NCI-H1092 (cell line): Measurements from ENCODE around the gene KMT2B.

Source experiments
- DNase-seq: peaks from one replicate; lab custom pipeline; 2025; lab: John Stamatoyannopoulos, UW

Gene KMT2B

DNA sequence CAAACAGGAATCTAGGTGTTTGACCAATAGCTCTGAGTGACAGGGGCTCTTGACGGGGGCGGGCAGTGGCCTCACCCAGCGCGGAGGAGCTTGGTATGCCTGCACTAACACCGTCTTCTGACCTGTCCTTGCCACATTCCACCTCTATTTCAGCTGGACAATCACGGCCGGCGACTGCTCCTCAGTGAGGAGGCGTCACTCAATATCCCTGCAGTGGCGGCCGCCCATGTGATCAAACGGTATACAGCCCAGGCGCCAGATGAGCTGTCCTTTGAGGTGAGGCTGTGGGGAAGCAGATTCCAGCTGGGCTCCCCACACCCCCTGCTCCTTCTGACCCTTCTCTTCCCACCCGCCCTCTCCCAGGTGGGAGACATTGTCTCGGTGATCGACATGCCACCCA, 62.3 kb downstream of the KMT2B start:
- no peak for DNase-seq

DNA sequence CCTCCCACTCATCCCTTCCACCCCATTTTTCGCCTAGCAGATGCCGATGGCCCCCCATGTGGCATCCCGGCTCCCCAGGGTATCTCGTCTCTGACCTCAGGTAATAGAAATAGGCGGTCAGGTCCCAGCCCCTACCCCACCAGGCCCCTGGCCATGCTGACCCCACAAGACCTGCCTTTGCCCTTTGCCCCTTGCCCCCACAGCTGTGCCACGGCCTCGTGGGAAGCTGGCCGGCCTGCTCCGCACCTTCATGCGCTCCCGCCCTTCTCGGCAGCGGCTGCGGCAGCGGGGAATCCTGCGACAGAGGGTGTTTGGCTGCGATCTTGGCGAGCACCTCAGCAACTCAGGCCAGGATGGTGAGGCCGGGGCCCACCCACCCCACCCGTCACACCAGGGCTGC, 62.9 kb downstream of the KMT2B start:
- DNase-seq = no peak

DNA sequence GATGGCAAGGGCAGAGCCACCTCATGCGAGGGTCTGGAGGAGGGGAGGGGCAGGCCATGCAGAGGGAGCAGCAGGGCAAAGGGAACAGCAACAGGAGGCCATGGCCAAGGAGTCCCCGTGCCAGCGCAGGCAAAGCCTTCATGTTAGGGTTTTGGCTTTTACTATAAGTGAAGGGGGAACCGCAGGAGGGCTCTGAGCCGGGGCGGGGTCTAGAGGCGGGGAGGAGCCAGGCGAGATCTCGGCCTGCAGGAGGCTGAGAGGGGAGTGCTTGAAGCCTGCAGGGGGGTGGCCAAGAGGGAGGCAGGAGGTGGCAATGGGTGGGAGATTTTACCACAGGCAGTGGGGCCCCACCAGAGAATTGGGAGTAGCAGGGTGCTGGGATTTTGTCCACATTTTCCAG, 63.8 kb downstream of the KMT2B start:
- DNase-seq = no peak

DNA sequence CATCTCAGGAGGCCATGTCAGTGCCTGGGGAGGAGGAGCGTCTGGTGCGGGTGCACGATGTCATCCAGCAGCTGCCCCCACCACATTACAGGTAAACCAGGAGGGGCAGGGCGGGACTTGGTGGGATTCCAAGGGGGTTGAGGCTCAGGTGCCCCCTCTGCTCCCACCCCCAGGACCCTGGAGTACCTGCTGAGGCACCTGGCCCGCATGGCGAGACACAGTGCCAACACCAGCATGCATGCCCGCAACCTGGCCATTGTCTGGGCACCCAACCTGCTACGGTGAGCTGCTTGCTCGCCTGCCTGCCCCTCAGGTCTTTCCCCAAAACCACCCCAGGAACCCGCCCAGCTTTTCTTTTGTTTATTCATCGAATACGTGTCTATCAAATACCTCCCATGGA, 64.8 kb downstream of the KMT2B start:
- no peak for DNase-seq

DNA sequence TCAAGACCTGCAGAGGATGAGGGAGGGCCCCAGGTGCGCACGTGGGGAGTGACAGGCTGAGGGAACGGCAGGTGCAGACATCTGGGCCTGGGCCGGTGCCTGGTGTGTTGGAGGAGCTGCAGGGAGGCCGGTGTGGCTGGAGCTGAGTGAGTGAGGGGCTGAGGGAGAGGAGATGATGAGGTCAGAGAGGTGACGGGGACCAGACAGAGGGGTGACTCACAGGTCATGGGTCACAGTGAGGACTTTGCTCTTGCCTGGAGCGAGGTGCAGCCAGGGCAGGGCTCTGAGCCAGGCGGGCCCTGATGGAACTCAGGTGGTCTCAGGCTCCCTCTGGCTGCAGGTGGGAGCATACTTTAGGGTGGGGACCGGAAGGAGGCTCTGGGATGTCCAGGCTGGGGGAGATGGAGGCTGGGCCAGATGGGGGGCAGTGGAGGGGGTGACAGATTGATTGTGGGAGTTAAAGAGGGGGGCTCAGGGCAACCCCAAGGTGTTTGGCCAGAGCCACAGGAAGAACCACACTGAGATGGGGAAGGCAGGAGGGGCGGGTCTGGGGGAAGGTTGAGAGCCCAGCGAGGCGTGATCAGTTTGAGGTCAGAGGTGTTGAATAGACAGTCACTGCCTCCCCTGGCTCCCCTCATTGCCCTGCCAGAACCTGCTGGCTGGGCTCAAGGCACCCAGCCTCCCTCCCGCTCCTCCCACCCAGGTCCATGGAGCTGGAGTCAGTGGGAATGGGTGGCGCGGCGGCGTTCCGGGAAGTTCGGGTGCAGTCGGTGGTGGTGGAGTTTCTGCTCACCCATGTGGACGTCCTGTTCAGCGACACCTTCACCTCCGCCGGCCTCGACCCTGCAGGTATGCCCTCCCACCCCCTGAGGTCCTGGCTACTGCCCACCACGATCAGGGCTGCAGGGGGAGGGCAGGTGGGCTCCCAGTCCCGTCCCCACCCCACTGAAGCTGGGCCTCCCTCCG, 65.9 kb downstream of the KMT2B start:
- DNase-seq = no peak

DNA sequence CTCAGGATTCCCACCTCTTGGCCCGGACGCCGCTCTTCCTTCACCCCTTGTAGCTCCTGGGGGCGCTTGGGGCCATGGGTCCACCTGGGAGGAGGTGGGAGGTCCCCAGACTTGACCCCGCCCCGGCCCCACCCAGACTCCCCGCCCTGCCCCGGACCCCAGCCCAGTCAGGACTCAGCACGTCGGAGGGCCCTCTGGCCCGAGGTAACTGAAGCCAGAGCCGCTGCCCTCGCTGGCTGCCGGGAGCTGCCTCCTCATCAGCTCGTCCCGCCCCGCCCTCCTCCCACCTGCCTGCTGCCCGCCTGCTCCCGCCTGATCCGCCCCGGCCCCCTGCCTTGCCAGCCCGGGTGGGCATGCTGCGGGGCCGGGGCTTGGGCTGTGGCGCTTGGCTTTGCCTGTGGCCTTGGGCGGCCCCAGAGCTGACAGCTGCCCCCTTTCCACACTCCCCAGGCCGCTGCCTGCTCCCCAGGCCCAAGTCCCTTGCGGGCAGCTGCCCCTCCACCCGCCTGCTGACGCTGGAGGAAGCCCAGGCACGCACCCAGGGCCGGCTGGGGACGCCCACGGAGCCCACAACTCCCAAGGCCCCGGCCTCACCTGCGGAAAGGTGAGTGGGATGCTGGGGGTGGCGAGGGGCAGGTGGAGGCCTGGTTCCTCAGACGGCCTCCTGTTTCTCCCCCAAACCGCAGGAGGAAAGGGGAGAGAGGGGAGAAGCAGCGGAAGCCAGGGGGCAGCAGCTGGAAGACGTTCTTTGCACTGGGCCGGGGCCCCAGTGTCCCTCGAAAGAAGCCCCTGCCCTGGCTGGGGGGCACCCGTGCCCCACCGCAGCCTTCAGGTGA, 66.9 kb downstream of the KMT2B start:
- no peak for DNase-seq

DNA sequence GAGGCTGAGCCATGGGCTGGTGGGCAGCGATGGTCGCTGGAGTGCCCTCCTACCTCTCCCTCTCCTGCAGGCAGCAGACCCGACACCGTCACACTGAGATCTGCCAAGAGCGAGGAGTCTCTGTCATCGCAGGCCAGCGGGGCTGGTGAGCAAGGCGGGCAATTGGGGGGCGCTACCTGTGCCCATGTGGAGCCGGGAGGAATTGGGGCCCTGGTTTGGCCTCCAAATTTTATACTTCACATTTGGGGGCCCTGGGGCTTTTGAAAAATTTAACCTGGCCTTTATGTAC, 67.5 kb downstream of the KMT2B start:
- DNase-seq = no peak

DNA sequence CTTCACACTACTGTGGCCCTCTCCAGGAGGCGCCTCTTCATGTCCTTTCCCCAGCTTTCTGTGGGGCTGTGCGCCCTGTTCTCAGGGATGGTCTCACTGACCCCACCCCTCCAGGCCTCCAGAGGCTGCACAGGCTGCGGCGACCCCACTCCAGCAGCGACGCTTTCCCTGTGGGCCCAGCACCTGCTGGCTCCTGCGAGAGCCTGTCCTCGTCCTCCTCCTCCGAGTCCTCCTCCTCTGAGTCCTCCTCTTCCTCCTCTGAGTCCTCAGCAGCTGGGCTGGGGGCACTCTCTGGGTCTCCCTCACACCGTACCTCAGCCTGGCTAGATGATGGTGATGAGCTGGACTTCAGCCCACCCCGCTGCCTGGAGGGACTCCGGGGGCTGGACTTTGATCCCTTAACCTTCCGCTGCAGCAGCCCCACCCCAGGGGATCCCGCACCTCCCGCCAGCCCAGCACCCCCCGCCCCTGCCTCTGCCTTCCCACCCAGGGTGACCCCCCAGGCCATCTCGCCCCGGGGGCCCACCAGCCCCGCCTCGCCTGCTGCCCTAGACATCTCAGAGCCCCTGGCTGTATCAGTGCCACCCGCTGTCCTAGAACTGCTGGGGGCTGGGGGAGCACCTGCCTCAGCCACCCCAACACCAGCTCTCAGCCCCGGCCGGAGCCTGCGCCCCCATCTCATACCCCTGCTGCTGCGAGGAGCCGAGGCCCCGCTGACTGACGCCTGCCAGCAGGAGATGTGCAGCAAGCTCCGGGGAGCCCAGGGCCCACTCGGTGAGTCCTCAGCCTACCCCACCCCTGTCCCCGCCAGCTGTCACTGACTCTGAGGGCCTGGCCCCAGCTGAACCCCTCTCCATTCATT, 68.7 kb downstream of the KMT2B start:
- DNase-seq = no peak

DNA sequence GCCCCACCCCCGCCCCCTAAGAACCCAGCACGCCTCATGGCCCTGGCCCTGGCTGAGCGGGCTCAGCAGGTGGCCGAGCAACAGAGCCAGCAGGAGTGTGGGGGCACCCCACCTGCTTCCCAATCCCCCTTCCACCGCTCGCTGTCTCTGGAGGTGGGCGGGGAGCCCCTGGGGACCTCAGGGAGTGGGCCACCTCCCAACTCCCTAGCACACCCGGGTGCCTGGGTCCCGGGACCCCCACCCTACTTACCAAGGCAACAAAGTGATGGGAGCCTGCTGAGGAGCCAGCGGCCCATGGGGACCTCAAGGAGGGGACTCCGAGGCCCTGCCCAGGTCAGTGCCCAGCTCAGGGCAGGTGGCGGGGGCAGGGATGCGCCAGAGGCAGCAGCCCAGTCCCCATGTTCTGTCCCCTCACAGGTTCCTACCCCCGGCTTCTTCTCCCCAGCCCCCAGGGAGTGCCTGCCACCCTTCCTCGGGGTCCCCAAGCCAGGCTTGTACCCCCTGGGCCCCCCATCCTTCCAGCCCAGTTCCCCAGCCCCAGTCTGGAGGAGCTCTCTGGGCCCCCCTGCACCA, 69.5 kb downstream of the KMT2B start:
- DNase-seq = no peak
